Keratinocyte (primary cell): ENCODE results near the gene OTUD7B. TPM values are rescaled to one million over a fixed set of nuclear protein-coding genes. Genes with fewer than 3 reads are reported as not detected.

ENCODE experiments used
- DNase-seq: peaks from one replicate; pipeline ENCODE4 v3.0.0-alpha.2; 2011; ENCODE audit warnings: low read depth, missing footprints, low spot score
- FAIRE-seq: peaks from 2 replicates; lab custom pipeline; 2011; peaks lifted over from hg19 to GRCh38; lab: Jason Lieb, UNC
- H2AFZ ChIP-seq: 2 replicates; pipeline ENCODE4 v1.6.0; 2012; ENCODE audit warnings: low read length, control low read depth, inconsistent platforms; ENCODE audit not compliant: control insufficient read depth
- H3K27ac ChIP-seq: 2 replicates; pipeline ENCODE4 v1.5.1; 2011; ENCODE audit warnings: low read length; ENCODE audit not compliant: control insufficient read depth, insufficient read depth
- H3K27me3 ChIP-seq: 3 replicates; pipeline ENCODE4 v1.6.0; 2011; ENCODE audit warnings: low read length; ENCODE audit not compliant: control insufficient read depth, insufficient read depth; ENCODE audit errors: extremely low read depth
- H3K36me3 ChIP-seq, 2 experiments: 2 replicates in 1 of 2; 3 replicates in 1 of 2; pipeline ENCODE4 v1.5.1; 2011; ENCODE audit warnings: low read length in 2 of 2, mild to moderate bottlenecking in 1 of 2; ENCODE audit not compliant: control insufficient read depth in 2 of 2, insufficient read depth in 2 of 2; ENCODE audit errors: extremely low read depth in 1 of 2
- H3K4me1 ChIP-seq: 3 replicates; pipeline ENCODE4 v1.5.1; 2011; ENCODE audit warnings: low read length; ENCODE audit not compliant: control insufficient read depth, insufficient read depth; ENCODE audit errors: extremely low read depth
- H3K4me2 ChIP-seq: 3 replicates; pipeline ENCODE4 v1.6.0; 2011; ENCODE audit warnings: low read depth, low read length; ENCODE audit not compliant: control insufficient read depth, insufficient read depth; ENCODE audit errors: extremely low read depth
- H3K4me3 ChIP-seq, 3 experiments: fragments of 200-600 bp in 1 of 3; sonication (generic) in 1 of 3; 2 replicates in 2 of 3; 3 replicates in 1 of 3; pipeline ENCODE4 v1.5.1; 2011 to 2016; ENCODE audit warnings: low read length in 3 of 3, mild to moderate bottlenecking in 3 of 3, control low read depth in 2 of 3, inconsistent platforms in 1 of 3, low read depth in 1 of 3, mixed read lengths in 1 of 3, mixed run types in 1 of 3, moderate library complexity in 1 of 3; ENCODE audit not compliant: control insufficient read depth in 2 of 3, insufficient read depth in 2 of 3; ENCODE audit errors: extremely low read depth in 1 of 3
- H3K79me2 ChIP-seq: 2 replicates; pipeline ENCODE4 v1.6.0; 2012; ENCODE audit warnings: low read length; ENCODE audit not compliant: control insufficient read depth, insufficient read depth
- H3K9ac ChIP-seq: 3 replicates; pipeline ENCODE4 v1.6.0; 2011; ENCODE audit warnings: low read length; ENCODE audit not compliant: control insufficient read depth, insufficient read depth; ENCODE audit errors: extremely low read depth
- H3K9me1 ChIP-seq: 3 replicates; pipeline ENCODE4 v1.6.0; 2011; ENCODE audit warnings: low read length; ENCODE audit not compliant: control insufficient read depth, insufficient read depth; ENCODE audit errors: extremely low read depth
- H3K9me3 ChIP-seq: 2 replicates; pipeline ENCODE4 v1.5.1; 2012; ENCODE audit warnings: low read depth, low read length; ENCODE audit not compliant: control insufficient read depth
- H4K20me1 ChIP-seq: 3 replicates; pipeline ENCODE4 v1.6.0; 2011; ENCODE audit warnings: low read length; ENCODE audit not compliant: control insufficient read depth, insufficient read depth; ENCODE audit errors: extremely low read depth
- CTCF ChIP-seq, 3 experiments: IDR thresholded peaks in 1 of 3; conservative IDR thresholded peaks in 1 of 3; optimal IDR thresholded peaks in 1 of 3; 2 replicates in 2 of 3; 3 replicates in 1 of 3; pipeline versions ENCODE3 to v1.5.1; 2011; ENCODE audit warnings: low read length in 3 of 3, mild to moderate bottlenecking in 3 of 3, moderate library complexity in 2 of 3, control low read depth in 1 of 3, inconsistent platforms in 1 of 3; ENCODE audit not compliant: insufficient read depth in 2 of 3; ENCODE audit errors: extremely low read depth in 1 of 3
- EZH2 ChIP-seq: IDR thresholded peaks from one replicate; pipeline ENCODE4 v1.6.1; 2012; ENCODE audit warnings: inconsistent platforms, mild to moderate bottlenecking, low read length, moderate library complexity
- dilution Hi-C: fragments of 300-500 bp; cut with MboI; formaldehyde crosslinking; loops from one replicate; pipeline ENCODE4 v1.7.0; 2020; ENCODE audit warnings: low sequenced_read_pairs; ENCODE audit not compliant: extremely low pct_ligation_motif_present
- polyA plus RNA-seq, 5 experiments: library from polyadenylated mRNA; depleted of rRNA in 3 of 5; stranded (reverse) in 3 of 5; stranded (forward) in 1 of 5; unstranded in 1 of 5; fragments of >200 nt; gene quantifications; 1 replicate in 1 of 5; 2 replicates in 3 of 5; 3 replicates in 1 of 5; pipeline versions ENCODE4 v1.2.1 to v1.2.3, GENCODE V29; 2011 to 2012; ENCODE audit warnings: missing spikeins in 2 of 5, low read depth in 1 of 5, low replicate concordance in 1 of 5

OTUD7B gene
- polyA plus RNA-seq, 1 donor (not counting 4 experiments of a cell fraction or from before 2014, with no cell fraction given): 8.7 TPM

DNA sequence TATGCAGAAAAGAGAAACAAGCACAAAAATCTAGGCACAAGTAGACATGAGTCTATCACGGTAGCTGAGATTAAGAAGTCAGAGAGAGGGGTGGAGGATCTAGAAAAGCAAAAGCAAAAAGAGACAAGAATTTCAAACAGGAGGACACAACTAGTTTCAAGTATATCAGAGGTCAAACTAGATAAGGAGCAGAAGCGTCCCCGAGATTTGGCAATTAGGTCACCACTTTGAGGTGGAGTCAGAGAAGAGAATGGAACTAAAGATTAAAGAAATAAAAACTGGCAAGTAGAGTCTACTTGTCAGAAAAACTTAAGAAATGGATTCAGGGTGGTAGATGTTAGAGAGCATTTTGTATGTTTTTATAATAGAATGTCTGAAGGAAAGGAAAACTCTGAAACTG is 85.2 kb downstream of the OTUD7B start:
- Histone ChIP-seq H3K9me3 (no peaks in the 10 kb centered on the region), H3K36me3 (peaks cover 31 to 40% of the 10 kb centered on the region in 2 experiments), H3K9ac (no peak overlapping the region), H3K9me1 (no peaks in the 10 kb centered on the region), H3K27ac (no peak overlapping the region), H3K4me2 (no peak overlapping the region), H4K20me1 (peaks cover 3% of the 10 kb centered on the region), H3K27me3 (no peaks in the 10 kb centered on the region), H3K79me2 (peaks cover 33% of the 10 kb centered on the region), H2AFZ (no peak overlapping the region), H3K4me3 (no peak overlapping the region), H3K4me1 (peaks cover 20% of the 10 kb centered on the region)
- DNase-seq (no peak), FAIRE-seq (no peak)
- no peak for TF ChIP-seq CTCF (optimal IDR thresholded peaks at IDR 0.05 in 1 of 3, IDR thresholded peaks at IDR 0.05 in 1 of 3, conservative IDR thresholded peaks at IDR 0.05 in 1 of 3; ENCODE audit: extremely low read depth in 1 of 3, insufficient read depth in 2 of 3, low read length in 3 of 3)
- TF ChIP-seq EZH2: no peak
- dilution Hi-C loops: no loop called here

- no peak overlapping the region for H2AFZ ChIP-seq
- no peak overlapping the region for H3K27ac ChIP-seq
- DNase-seq: no peak
- H3K9ac ChIP-seq: no peak overlapping the region
- H4K20me1 ChIP-seq: peaks cover 3% of the 10 kb centered on the region
- H3K27me3 ChIP-seq: peaks cover 2% of the 10 kb centered on the region
- no peak for FAIRE-seq
- no peak for TF ChIP-seq EZH2
- TF ChIP-seq CTCF (optimal IDR thresholded peaks at IDR 0.05 in 1 of 3, IDR thresholded peaks at IDR 0.05 in 1 of 3, conservative IDR thresholded peaks at IDR 0.05 in 1 of 3; ENCODE audit: extremely low read depth in 1 of 3, insufficient read depth in 2 of 3, low read length in 3 of 3): no peak
- peaks cover 29 to 35% of the 10 kb centered on the region in 2 experiments for H3K36me3 ChIP-seq
- dilution Hi-C loops: no loop called here
- no peaks in the 10 kb centered on the region for H3K9me3 ChIP-seq
- peaks cover 33% of the 10 kb centered on the region for H3K79me2 ChIP-seq
- H3K4me1 ChIP-seq: peaks cover 20% of the 10 kb centered on the region
- H3K9me1 ChIP-seq: no peaks in the 10 kb centered on the region
- H3K4me2 ChIP-seq: no peak overlapping the region
- no peak overlapping the region for H3K4me3 ChIP-seq
These were observed 86.9 kb downstream of the OTUD7B start for GRCh38 chr1:149923626-149924025.
